ENCODE measurements around the gene ZNF586.
A peak's percentile ranks its signal among the peaks of the same experiment; 100 is the strongest.
"Not testable (repeated sequence)": the region's sequence is repeated elsewhere in the genome, so short reads cannot be mapped to it uniquely, and the experiment has no call there.

The ZNF586 gene

DNA sequence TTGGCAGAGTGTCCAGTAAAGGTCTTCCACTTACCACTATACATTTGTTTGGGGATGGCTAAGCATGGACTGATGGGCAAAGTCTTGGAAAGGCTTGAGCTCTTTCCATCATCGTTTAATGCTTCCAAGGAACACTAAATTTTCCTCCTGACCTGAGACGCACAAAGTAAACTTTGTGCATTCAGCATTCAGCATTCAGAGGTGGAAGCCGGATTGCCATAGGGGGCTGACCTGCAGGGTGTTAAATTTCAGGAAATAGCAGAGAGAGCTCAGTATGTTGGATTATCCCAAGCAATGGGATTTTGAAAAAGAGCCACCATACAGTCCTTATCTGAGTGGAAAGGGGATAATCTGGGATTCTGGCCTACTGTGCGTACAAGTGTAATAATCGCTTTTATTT is 31.2 kb downstream of the ZNF586 start:
- no peak for DNase-seq

GRCh38 chr19:57802269-57802668 is 32.8 kb downstream of the ZNF586 start:
- DNase-seq = no peak

DNA sequence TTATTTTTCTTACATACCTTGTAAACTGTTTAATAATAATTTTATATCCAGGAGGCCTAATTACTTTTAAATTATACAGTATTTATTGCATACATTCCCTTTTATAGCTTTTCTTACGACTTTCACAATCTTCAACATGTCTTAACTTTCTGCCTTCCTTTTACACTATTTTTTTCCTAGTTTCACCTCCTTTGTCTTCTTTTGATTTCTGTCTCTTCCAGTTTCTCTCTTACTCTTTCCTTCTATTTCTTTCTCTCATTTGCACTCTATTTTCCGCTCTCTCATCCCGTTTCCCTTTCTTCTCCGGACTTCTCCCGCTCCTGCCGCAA is 33.8 kb downstream of the ZNF586 start:
- no peak for DNase-seq

GRCh38 chr19:57803594-57804325 is 34.3 kb downstream of the ZNF586 start:
- DNase-seq = no peak

DNA sequence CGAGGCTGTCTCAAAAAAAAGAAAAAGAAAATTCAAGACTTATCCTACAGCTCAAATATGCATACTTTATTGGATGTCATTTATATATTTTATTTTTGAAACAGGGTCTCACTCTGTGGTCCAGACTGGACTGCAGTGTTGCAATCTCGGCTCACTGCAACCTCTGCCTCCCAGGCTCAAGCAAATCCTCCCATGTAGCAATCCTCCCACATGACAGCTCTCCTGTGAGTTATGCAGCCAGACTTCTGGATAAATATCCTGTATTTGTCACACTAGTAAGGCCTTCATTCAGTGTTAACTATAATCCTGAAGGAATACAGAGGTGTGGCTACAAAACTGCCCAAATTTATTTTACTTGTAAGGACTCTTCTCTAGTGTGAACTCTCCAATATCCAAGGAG is 38.1 kb downstream of the ZNF586 start:
- no peak for DNase-seq

GRCh38 chr19:57810410-57811295 is 41.2 kb downstream of the ZNF586 start:
- DNase-seq = not testable (repeated sequence)

DNA sequence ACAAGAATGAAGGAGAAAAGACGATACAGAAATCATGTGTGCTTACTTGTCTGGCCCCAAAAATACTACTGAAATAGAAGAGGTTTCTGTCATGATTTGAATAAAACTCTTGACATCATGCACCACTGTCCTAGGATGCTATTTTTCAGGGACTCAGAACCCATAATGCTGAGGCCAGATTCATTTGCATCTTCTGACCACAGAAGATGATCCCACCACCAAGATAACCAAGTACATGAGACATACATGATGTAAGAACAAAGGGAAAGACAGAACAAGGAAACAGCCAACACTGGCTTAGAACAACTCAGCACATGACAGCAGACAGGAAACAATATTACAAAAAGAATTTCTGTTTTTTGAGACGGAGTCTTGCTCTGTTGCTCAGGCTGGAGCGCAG is 42.8 kb downstream of the ZNF586 start:
- no peak for DNase-seq

- not testable (repeated sequence) for DNase-seq
Measured at GRCh38 chr19:57812975-57813820, 43.7 kb downstream of the ZNF586 start.

GRCh38 chr19:57813919-57814504 is 44.5 kb downstream of the ZNF586 start:
- DNase-seq = no peak

DNA sequence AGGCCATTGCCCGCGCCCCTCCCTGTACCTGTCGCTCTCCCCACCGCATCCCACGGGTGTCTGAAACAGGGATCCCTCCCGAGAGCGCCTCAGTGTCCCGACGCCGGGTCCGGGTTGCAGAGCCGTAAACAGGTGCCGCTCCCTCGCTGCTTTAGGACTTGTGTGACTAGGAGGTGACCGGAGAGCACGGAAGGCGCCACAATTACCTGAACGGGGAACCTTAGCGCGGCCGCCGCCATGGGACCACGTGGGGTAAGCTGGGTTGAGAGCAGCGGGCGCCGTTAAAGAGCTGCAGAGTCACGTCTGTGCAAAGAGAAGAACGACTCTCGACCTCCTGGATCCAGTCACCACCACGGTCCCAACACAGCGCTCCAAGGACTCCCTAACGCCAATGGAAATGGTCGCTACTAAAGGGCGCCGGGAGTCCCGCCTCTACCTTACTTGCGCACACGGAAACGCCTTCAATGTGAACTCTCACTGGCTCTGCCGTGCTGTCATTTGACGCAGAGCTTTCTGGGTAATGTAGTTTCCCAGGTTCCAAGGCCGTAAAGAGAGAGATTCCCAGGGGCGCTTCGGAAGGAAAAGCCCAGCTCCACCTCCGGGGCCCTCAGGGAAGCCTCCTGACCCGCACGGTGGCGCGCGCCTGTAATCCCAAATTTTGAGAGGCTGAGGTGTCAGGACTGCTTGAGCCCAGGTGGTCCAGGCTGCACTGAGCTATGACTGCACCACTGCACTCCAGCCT is 45.2 kb downstream of the ZNF586 start, which contains the start of gene ZNF552:
ZNF552 (minus strand) TSS at position 409 of the 742 bp plus-strand sequence; CDS start at position 239, 170 bp downstream.
- peak; percentile 78 for DNase-seq

DNA sequence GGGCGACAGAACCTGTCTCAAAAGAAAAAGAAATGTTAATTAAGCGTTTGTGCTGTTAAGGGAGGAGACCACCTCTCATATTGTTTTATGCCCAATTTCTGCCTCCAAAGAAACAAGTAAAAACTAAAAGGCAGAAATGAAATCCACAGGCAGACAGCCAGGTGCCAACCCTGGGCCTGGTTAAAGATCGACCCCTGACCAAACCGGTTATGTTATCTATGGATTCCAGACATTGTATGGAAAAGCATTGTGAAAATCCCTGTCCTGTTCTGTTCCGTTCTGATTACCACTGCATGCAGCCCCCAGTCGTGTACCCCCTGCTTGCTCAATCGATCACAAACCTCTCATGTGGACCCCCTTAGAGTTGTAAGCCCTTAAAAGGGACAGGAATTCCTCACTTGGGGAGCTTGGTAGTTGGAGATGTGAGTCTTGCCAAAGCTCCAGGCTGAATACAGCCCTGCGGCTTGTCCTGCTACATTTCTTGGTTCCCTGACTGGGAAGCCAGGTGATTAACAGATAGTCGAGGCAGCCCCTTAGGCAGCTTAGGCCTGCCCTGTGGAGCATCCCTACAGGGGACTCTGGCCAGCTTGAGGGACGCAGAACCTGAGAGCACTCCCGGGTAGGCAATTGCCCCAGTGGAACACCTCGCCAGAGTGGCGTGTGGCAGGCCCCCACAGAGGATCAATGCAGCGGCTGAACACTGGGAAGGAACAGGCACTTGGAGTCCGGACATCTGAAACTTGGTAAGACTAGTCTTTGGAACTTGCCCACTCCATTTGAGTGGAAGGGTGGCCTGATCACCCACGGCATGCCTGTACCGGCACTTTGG is 46.0 kb downstream of the ZNF586 start:
- no peak for DNase-seq

DNA sequence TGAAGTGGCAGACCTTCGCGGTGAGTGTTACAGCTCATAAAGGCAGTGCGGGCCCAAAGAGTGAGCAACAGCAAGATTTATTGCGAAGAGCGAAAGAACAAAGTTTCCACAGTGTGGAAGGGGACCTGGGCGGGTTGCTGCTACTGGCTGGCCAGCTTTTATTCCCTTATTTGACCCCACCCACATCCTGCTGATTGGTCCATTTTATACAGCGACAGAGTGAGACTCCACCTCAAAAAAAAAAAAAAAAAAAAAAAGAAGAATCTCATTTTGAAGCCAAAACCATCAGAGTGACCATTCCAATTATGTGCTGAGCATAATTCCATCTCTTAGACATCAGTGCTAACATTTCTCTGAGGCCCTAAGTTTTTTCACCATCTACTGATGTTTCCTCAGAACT is 47.2 kb downstream of the ZNF586 start:
- DNase-seq = no peak

- DNase-seq = no peak
Measured at GRCh38 chr19:57817976-57818375, 48.5 kb downstream of the ZNF586 start.

- no peak for DNase-seq
Measured at GRCh38 chr19:57818378-57818777, 48.9 kb downstream of the ZNF586 start.

- peak; percentile 85 for DNase-seq
Measured at GRCh38 chr19:57819475-57820148, 50.1 kb downstream of the ZNF586 start.

DNA sequence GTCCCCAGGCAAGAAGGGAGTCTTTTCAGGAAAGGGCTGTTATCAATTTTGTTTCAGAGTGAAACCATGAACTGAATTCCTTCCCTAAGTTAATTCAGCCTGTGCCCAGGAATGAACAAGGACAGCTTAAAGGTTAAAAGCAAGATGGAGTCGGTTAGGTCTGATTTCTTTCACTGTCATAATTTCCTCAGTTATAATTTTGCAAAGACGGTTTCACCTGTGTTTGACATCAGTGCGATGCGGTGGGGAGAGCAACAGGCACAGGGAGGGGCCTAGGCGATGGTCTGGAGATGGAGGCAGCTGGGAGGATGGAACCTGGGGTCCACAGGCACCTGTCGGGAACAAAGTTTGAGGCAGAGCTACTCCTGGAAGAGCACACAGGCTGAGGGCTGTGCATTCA is 51.1 kb downstream of the ZNF586 start:
- no peak for DNase-seq

GRCh38 chr19:57821095-57821494 is 51.6 kb downstream of the ZNF586 start:
- DNase-seq = not testable (repeated sequence)

DNA sequence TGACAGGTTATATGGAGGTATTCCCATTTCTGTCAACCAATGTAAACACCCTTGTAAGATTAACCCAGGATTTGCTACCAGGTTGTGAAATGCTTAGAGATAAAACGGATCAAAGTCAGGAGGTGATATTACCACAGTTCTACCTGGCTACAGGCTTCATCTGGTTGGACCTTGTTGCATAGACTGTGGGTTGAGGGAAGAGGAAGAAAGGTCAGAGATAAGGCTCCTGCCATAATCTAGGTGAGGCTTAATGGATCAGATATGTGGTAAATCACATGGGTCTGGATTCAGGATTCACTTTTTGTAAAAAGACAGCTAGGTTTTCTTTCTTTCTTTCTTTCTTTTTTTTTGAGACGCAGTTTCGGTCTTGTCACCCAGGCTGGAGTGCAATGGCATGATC is 52.0 kb downstream of the ZNF586 start:
- DNase-seq = not testable (repeated sequence)

- DNase-seq = not testable (repeated sequence)
Measured at GRCh38 chr19:57823155-57823554, 53.7 kb downstream of the ZNF586 start.

DNA sequence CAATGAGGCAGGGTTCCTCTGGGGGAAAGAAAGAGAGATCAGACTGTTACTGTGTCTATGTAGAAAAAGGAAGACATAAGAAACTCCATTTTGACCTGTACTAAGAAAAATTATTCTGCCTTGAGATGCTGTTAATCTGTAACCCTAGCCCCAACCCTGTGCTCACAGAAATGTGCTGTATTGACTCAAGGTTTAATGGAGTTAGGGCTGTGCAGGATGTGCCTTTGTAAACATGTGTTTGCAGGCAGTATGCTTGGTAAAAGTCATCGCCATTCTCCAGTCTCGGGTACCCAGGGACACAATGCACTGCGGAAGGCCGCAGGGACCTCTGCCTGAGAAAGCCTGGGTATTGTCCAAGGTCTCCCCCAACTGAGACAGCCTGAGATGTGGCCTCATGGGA is 54.1 kb downstream of the ZNF586 start:
- not testable (repeated sequence) for DNase-seq
